Measurements from ENCODE around the gene ZNF649. TPM values are rescaled to one million over a fixed set of nuclear protein-coding genes. Genes with fewer than 3 reads are reported as not detected.

The ZNF649 gene
- total RNA-seq, 1 experiment from 2014 or later = 7.3 TPM

DNA sequence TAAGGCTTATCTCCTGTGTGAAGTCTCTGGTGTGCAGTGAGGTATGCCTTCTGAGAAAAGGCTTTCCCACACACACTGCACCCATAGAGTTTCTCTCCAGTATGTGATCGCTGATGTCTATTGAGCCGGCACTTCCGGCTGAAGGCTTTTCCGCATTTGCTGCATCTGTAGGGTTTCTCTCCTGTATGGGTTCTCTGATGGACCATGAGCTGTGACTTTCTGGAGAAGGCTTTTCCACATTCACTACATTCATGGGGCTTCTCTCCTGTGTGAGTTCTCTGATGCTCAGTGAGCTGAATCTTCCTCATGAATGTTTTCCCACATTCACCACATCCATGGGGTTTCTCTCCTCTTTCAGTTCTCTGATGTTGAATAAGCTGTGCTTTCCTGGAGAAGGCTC, 31.7 kb downstream of the ZNF649 start:
- no peaks in the 10 kb centered on the region for H3K9me2 ChIP-seq (ENCODE audit: insufficient read depth)
- H3K4me1 ChIP-seq (ENCODE audit: control insufficient read depth in 1 of 2, insufficient read depth in 2 of 2, low read length in 2 of 2) = no peaks in the 10 kb centered on the region
- no peaks in the 10 kb centered on the region for H3K79me2 ChIP-seq (ENCODE audit: insufficient read depth, low read length)
- RAD21 ChIA-PET (ENCODE audit: low non-redundant PET in 1 of 2, low total read pairs in 2 of 2, uncharacterized antibody in 2 of 2, unreplicated experiment in 2 of 2) = no interaction called here
- no peak overlapping the region for H3K4me2 ChIP-seq (ENCODE audit: low read length)
- intact Hi-C loops (cut with micrococcal nuclease) = no loop called here
- no peaks in the 10 kb centered on the region for H3K27me3 ChIP-seq (ENCODE audit: insufficient read depth, low read length)
- H3K27ac ChIP-seq (ENCODE audit: low read depth, low read length) = no peak overlapping the region
- peaks cover 16 to 41% of the 10 kb centered on the region in 2 experiments for H3K36me3 ChIP-seq (ENCODE audit: control insufficient read depth in 1 of 2, insufficient read depth in 2 of 2, low read length in 2 of 2)
- peak; percentile 76 for TF ChIP-seq ZNF274 (IDR thresholded peaks at IDR 0.05; ENCODE audit: low read depth, low read length)
- TF ChIP-seq, protein P1, sequence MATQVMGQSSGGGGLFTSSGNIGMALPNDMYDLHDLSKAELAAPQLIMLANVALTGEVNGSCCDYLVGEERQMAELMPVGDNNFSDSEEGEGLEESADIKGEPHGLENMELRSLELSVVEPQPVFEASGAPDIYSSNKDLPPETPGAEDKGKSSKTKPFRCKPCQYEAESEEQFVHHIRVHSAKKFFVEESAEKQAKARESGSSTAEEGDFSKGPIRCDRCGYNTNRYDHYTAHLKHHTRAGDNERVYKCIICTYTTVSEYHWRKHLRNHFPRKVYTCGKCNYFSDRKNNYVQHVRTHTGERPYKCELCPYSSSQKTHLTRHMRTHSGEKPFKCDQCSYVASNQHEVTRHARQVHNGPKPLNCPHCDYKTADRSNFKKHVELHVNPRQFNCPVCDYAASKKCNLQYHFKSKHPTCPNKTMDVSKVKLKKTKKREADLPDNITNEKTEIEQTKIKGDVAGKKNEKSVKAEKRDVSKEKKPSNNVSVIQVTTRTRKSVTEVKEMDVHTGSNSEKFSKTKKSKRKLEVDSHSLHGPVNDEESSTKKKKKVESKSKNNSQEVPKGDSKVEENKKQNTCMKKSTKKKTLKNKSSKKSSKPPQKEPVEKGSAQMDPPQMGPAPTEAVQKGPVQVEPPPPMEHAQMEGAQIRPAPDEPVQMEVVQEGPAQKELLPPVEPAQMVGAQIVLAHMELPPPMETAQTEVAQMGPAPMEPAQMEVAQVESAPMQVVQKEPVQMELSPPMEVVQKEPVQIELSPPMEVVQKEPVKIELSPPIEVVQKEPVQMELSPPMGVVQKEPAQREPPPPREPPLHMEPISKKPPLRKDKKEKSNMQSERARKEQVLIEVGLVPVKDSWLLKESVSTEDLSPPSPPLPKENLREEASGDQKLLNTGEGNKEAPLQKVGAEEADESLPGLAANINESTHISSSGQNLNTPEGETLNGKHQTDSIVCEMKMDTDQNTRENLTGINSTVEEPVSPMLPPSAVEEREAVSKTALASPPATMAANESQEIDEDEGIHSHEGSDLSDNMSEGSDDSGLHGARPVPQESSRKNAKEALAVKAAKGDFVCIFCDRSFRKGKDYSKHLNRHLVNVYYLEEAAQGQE (IDR thresholded peaks at IDR 0.05; ENCODE audit: low read depth) = no peak
- no peak for TF ChIP-seq YY1 (IDR thresholded peaks at IDR 0.05; ENCODE audit: extremely low read depth, insufficient replicate concordance, low read depth, low read length)
- DNase-seq (ENCODE audit: low read depth, low spot score) = no peak
- no peak overlapping the region for H3K9ac ChIP-seq (ENCODE audit: low read length)
- no peak overlapping the region for H3K4me3 ChIP-seq (replicated peaks in 1 of 2; ENCODE audit: low read depth in 1 of 2, low read length in 2 of 2)
- peaks cover 44 to 61% of the 10 kb centered on the region in 2 experiments; a peak in 3 of 4 replicates for H3K9me3 ChIP-seq (ENCODE audit: control insufficient read depth in 1 of 2, insufficient read depth in 1 of 2, low read depth in 1 of 2, low read length in 2 of 2)
- CTCF ChIA-PET = no interaction called here
- no peak for ATAC-seq
- no peak overlapping the region for H2AFZ ChIP-seq (ENCODE audit: low read depth, low read length, poor library complexity, severe bottlenecking)
- no peaks in the 10 kb centered on the region for H4K20me1 ChIP-seq (ENCODE audit: insufficient read depth)
- POLR2A ChIA-PET = no interaction called here
- no TSS peak for BruUV-seq (replicated peaks)

DNA sequence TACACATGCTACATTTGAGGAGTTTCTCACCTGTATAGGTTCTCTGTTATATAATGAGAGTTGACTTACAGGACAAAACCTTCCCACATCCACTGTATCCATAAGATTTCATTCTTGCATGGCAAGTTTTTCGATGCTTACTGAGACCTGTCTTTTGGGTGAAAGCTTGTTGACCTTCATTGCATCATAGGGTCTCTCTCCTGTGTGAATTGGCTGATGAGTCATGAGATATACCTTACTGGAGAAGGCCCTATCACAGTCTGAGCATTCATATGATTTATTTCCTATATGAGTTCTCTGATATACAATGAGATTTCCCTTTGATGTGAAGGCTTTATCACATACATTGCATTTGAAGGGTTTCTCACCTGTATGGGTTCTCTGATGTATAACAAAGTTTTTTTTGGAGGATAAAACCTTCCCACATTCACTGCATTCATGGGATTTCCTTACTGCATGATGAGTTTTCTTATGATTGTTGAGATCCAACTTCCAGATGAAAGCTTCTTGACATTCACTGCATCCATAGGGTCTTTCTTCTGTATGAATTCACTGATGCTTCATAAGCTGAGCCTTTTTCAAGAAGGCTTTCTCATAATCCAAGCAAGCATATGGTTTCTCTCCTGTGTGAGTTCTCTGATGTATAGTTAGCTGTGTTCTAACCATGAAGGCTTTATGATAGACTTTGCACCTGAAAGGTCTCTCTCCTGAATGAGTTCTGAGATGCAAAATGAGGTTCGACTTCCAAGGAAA, 42.8 kb downstream of the ZNF649 start:
- ATAC-seq = no peak
- intact Hi-C loops (cut with micrococcal nuclease) = no loop called here
- RAD21 ChIA-PET (ENCODE audit: low non-redundant PET in 1 of 2, low total read pairs in 2 of 2, uncharacterized antibody in 2 of 2, unreplicated experiment in 2 of 2) = no interaction called here
- no TSS peak for BruUV-seq (replicated peaks)
- Histone ChIP-seq H3K9me2 (ENCODE audit: insufficient read depth) (no peaks in the 10 kb centered on the region), H3K4me3 (replicated peaks in 1 of 2; ENCODE audit: low read depth in 1 of 2, low read length in 2 of 2) (no peak overlapping the region), H3K79me2 (ENCODE audit: insufficient read depth, low read length) (no peaks in the 10 kb centered on the region), H3K27me3 (ENCODE audit: insufficient read depth, low read length) (no peaks in the 10 kb centered on the region), H2AFZ (ENCODE audit: low read depth, low read length, poor library complexity, severe bottlenecking) (no peak overlapping the region), H3K9ac (ENCODE audit: low read length) (no peak overlapping the region), H3K9me3 (ENCODE audit: control insufficient read depth in 1 of 2, insufficient read depth in 1 of 2, low read depth in 1 of 2, low read length in 2 of 2) (peaks cover 44 to 64% of the 10 kb centered on the region in 2 experiments; a peak in 3 of 4 replicates), H4K20me1 (ENCODE audit: insufficient read depth) (no peaks in the 10 kb centered on the region), H3K4me2 (ENCODE audit: low read length) (no peak overlapping the region), H3K4me1 (ENCODE audit: control insufficient read depth in 1 of 2, insufficient read depth in 2 of 2, low read length in 2 of 2) (no peaks in the 10 kb centered on the region), H3K36me3 (ENCODE audit: control insufficient read depth in 1 of 2, insufficient read depth in 2 of 2, low read length in 2 of 2) (no peaks in the 10 kb centered on the region), H3K27ac (ENCODE audit: low read depth, low read length) (no peak overlapping the region)
- TF ChIP-seq CBX3 (IDR thresholded peaks at IDR 0.05; ENCODE audit: low read depth) (no peak), ZNF274 (IDR thresholded peaks at IDR 0.05; ENCODE audit: low read depth, low read length) (peak; percentile 87)
- no peak for DNase-seq (ENCODE audit: low read depth, low spot score)
- CTCF ChIA-PET = no interaction called here
- POLR2A ChIA-PET = interaction anchor here (0.6 kb wide), 1 partner anchor 23 kb away, joined by 4 read pairs; no protein-coding TSS in a partner anchor

Other genes with a start within 250 kb of the ZNF649 start
- 13.9 TPM for gene SPACA6, start 211.7 kb downstream of the ZNF649 start, total RNA-seq (2021; ENCODE audit: unreplicated experiment)
- gene HAS1, start 181.0 kb downstream of the ZNF649 start, total RNA-seq (2021; ENCODE audit: unreplicated experiment) = not detected
- gene FPR1, start 153.1 kb downstream of the ZNF649 start, total RNA-seq (2021; ENCODE audit: unreplicated experiment) = not detected
- gene FPR2, start 143.8 kb downstream of the ZNF649 start, total RNA-seq (2021; ENCODE audit: unreplicated experiment) = not detected
- not detected for gene FPR3, start 109.9 kb downstream of the ZNF649 start, total RNA-seq (2021; ENCODE audit: unreplicated experiment)
- gene ZNF577, start 17.1 kb downstream of the ZNF649 start, total RNA-seq (2021; ENCODE audit: unreplicated experiment) = 5.8 TPM
- gene ZNF613, start 22.5 kb upstream of the ZNF649 start, total RNA-seq (2021; ENCODE audit: unreplicated experiment) = 2.2 TPM
- 2.3 TPM for gene ZNF350, start 81.8 kb upstream of the ZNF649 start, total RNA-seq (2021; ENCODE audit: unreplicated experiment)
- 1.6 TPM for gene ZNF615, start 103.2 kb upstream of the ZNF649 start, total RNA-seq (2021; ENCODE audit: unreplicated experiment)
- 3.6 TPM for gene ZNF614, start 123.4 kb upstream of the ZNF649 start, total RNA-seq (2021; ENCODE audit: unreplicated experiment)
- 0.64 TPM for gene ZNF432, start 143.8 kb upstream of the ZNF649 start, total RNA-seq (2021; ENCODE audit: unreplicated experiment)
- gene ZNF841, start 190.7 kb upstream of the ZNF649 start, total RNA-seq (2021; ENCODE audit: unreplicated experiment) = 0.10 TPM
- gene ZNF616, start 234.9 kb upstream of the ZNF649 start, total RNA-seq (2021; ENCODE audit: unreplicated experiment) = 9.7 TPM

All from HCT116 (cell line).